ENCODE data around the gene ARAP1.

ARAP1 gene

GRCh38 chr11:72779495-72780128 is 27.4 kb upstream of the ARAP1 start:
- DNase-seq = no peak

GRCh38 chr11:72778535-72779494 is 26.6 kb upstream of the ARAP1 start:
- DNase-seq = no peak

- DNase-seq = no peak
Observed at GRCh38 chr11:72777755-72778278, 25.6 kb upstream of the ARAP1 start.

- no peak for DNase-seq
Observed at GRCh38 chr11:72776844-72777754, 24.9 kb upstream of the ARAP1 start.

GRCh38 chr11:72776117-72776843 is 24.1 kb upstream of the ARAP1 start:
- DNase-seq = no peak

- no peak for DNase-seq
Observed at GRCh38 chr11:72775288-72776110, 23.3 kb upstream of the ARAP1 start.

GRCh38 chr11:72774499-72774898 is 22.3 kb upstream of the ARAP1 start:
- no peak for DNase-seq

- no peak for DNase-seq
Observed at GRCh38 chr11:72773696-72774095, 21.5 kb upstream of the ARAP1 start.

GRCh38 chr11:72773291-72773690 is 21.1 kb upstream of the ARAP1 start:
- no peak for DNase-seq

- no peak for DNase-seq
Observed at GRCh38 chr11:72772059-72772458, 19.9 kb upstream of the ARAP1 start.

GRCh38 chr11:72771507-72771906 is 19.3 kb upstream of the ARAP1 start:
- DNase-seq = no peak

GRCh38 chr11:72770799-72771198 is 18.6 kb upstream of the ARAP1 start:
- DNase-seq = no peak

GRCh38 chr11:72769680-72770079 is 17.5 kb upstream of the ARAP1 start:
- no peak for DNase-seq

- DNase-seq = no peak
Observed at GRCh38 chr11:72768581-72768980, 16.4 kb upstream of the ARAP1 start.

GRCh38 chr11:72767203-72768062 is 15.2 kb upstream of the ARAP1 start:
- no peak for DNase-seq

GRCh38 chr11:72766152-72766902 is 14.1 kb upstream of the ARAP1 start:
- no peak for DNase-seq

GRCh38 chr11:72764503-72764902 is 12.3 kb upstream of the ARAP1 start:
- DNase-seq = no peak

- no peak for DNase-seq
Observed at GRCh38 chr11:72763823-72764222, 11.6 kb upstream of the ARAP1 start.

- DNase-seq = no peak
Observed at GRCh38 chr11:72762641-72763304, 10.6 kb upstream of the ARAP1 start.
